Lower leg skin (tissue), 3 donors: ENCODE results near the gene RAB8A.

Experiments
- CTCF ChIP-seq, 3 donors: fragments of 450-650 bp; IDR thresholded peaks; one replicate each; pipeline ENCODE4 v1.5.1; 2016; ENCODE audit warnings: antibody characterized with exemption in 3 of 3, mild to moderate bottlenecking in 3 of 3, moderate library complexity in 2 of 3
- POLR2A ChIP-seq, 2 donors: fragments of 450-650 bp; IDR thresholded peaks; one replicate each; pipeline ENCODE4 v1.6.1; 2016 to 2017; ENCODE audit warnings: antibody characterized with exemption in 2 of 2, mild to moderate bottlenecking in 1 of 2, moderate library complexity in 1 of 2

GRCh38 chr19:16070366-16070990 is 41.2 kb upstream of the RAB8A start:
- TF ChIP-seq CTCF (IDR thresholded peaks at IDR 0.05) (no peak), POLR2A (IDR thresholded peaks at IDR 0.05) (no peak)
